ENCODE data around the gene DNAJB11.

- TF ChIP-seq, protein P1, sequence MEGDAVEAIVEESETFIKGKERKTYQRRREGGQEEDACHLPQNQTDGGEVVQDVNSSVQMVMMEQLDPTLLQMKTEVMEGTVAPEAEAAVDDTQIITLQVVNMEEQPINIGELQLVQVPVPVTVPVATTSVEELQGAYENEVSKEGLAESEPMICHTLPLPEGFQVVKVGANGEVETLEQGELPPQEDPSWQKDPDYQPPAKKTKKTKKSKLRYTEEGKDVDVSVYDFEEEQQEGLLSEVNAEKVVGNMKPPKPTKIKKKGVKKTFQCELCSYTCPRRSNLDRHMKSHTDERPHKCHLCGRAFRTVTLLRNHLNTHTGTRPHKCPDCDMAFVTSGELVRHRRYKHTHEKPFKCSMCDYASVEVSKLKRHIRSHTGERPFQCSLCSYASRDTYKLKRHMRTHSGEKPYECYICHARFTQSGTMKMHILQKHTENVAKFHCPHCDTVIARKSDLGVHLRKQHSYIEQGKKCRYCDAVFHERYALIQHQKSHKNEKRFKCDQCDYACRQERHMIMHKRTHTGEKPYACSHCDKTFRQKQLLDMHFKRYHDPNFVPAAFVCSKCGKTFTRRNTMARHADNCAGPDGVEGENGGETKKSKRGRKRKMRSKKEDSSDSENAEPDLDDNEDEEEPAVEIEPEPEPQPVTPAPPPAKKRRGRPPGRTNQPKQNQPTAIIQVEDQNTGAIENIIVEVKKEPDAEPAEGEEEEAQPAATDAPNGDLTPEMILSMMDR (IDR thresholded peaks at IDR 0.05): no peak
- no peak for TF ChIP-seq ZFX (IDR thresholded peaks at IDR 0.05; ENCODE audit: borderline replicate concordance)
Measured at GRCh38 chr3:186567072-186567921, 3.2 kb upstream of the DNAJB11 start, which contains the start of gene TBCCD1.
